ENCODE results near the gene KBTBD3.

DNA sequence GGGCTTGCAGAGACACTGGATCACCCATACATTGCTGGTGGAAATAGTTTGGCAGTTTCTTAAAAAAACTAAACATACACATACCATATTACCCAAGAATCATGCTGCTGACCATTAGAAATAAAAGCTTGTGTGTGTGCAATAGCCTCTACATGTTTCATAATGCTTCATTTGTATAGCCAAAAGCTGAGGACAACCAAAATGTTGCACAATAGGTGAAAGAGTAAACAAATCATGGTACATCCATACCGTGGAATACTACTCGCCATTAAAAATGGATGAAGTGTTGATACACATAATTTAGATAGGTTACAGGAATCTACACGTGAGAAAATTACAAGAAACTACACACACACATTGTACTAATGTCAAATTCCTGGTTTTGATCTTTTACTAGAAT, 6.5 kb downstream of the KBTBD3 start:
- no peak for TF ChIP-seq EP300 (IDR thresholded peaks at IDR 0.05)
- TF ChIP-seq POLR2A (IDR thresholded peaks at IDR 0.05; ENCODE audit: low read length): no peak
- TF ChIP-seq, protein P1, sequence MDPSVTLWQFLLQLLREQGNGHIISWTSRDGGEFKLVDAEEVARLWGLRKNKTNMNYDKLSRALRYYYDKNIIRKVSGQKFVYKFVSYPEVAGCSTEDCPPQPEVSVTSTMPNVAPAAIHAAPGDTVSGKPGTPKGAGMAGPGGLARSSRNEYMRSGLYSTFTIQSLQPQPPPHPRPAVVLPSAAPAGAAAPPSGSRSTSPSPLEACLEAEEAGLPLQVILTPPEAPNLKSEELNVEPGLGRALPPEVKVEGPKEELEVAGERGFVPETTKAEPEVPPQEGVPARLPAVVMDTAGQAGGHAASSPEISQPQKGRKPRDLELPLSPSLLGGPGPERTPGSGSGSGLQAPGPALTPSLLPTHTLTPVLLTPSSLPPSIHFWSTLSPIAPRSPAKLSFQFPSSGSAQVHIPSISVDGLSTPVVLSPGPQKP (IDR thresholded peaks at IDR 0.05; ENCODE audit: low read depth, low read length): no peak
- TF ChIP-seq, protein P2, sequence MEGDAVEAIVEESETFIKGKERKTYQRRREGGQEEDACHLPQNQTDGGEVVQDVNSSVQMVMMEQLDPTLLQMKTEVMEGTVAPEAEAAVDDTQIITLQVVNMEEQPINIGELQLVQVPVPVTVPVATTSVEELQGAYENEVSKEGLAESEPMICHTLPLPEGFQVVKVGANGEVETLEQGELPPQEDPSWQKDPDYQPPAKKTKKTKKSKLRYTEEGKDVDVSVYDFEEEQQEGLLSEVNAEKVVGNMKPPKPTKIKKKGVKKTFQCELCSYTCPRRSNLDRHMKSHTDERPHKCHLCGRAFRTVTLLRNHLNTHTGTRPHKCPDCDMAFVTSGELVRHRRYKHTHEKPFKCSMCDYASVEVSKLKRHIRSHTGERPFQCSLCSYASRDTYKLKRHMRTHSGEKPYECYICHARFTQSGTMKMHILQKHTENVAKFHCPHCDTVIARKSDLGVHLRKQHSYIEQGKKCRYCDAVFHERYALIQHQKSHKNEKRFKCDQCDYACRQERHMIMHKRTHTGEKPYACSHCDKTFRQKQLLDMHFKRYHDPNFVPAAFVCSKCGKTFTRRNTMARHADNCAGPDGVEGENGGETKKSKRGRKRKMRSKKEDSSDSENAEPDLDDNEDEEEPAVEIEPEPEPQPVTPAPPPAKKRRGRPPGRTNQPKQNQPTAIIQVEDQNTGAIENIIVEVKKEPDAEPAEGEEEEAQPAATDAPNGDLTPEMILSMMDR (IDR thresholded peaks at IDR 0.05): no peak
- no peak for TF ChIP-seq JUN (IDR thresholded peaks at IDR 0.05)
- TF ChIP-seq, protein P3, sequence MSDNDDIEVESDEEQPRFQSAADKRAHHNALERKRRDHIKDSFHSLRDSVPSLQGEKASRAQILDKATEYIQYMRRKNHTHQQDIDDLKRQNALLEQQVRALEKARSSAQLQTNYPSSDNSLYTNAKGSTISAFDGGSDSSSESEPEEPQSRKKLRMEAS (IDR thresholded peaks at IDR 0.05): no peak
- TF ChIP-seq CBX8 (IDR thresholded peaks at IDR 0.05): no peak
- TF ChIP-seq SREBF2 (IDR thresholded peaks at IDR 0.05): no peak
- TF ChIP-seq, protein P4, sequence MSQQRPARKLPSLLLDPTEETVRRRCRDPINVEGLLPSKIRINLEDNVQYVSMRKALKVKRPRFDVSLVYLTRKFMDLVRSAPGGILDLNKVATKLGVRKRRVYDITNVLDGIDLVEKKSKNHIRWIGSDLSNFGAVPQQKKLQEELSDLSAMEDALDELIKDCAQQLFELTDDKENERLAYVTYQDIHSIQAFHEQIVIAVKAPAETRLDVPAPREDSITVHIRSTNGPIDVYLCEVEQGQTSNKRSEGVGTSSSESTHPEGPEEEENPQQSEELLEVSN (IDR thresholded peaks at IDR 0.05; ENCODE audit: borderline replicate concordance, low read depth): no peak
- TF ChIP-seq, protein P5, sequence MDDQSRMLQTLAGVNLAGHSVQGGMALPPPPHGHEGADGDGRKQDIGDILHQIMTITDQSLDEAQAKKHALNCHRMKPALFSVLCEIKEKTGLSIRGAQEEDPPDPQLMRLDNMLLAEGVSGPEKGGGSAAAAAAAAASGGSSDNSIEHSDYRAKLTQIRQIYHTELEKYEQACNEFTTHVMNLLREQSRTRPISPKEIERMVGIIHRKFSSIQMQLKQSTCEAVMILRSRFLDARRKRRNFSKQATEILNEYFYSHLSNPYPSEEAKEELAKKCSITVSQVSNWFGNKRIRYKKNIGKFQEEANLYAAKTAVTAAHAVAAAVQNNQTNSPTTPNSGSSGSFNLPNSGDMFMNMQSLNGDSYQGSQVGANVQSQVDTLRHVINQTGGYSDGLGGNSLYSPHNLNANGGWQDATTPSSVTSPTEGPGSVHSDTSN (IDR thresholded peaks at IDR 0.05): no peak
- no peak for TF ChIP-seq TFCP2L1 (CRISPR knock-in tag; IDR thresholded peaks at IDR 0.05)
- TF ChIP-seq CEBPB (IDR thresholded peaks at IDR 0.05): no peak
- no peak for TF ChIP-seq RCOR1 (IDR thresholded peaks at IDR 0.05; ENCODE audit: low read depth, low read length)

All from A549 (cell line).